Dendritic cell treated with granulocyte-macrophage colony-stimulating factor and Interleukin-4, amounts not matched to agents 40 ng/mL and 50 ng/mL, for 4 days (primary cell): ENCODE data around the gene NFKB1.

Experiments
- H3K27ac Mint-ChIP-seq: one replicate; pipeline ENCODE4 v1.8.0; 2022; ENCODE audit warnings: mild to moderate bottlenecking, mixed read lengths
- H3K27me3 Mint-ChIP-seq: one replicate; pipeline ENCODE4 v1.8.0; 2022; ENCODE audit warnings: mild to moderate bottlenecking, mixed read lengths
- H3K36me3 Mint-ChIP-seq: one replicate; pipeline ENCODE4 v1.8.0; 2022; ENCODE audit warnings: low read depth, mixed read lengths
- H3K4me1 Mint-ChIP-seq: one replicate; pipeline ENCODE4 v1.8.0; 2022; ENCODE audit warnings: low read depth, mixed read lengths
- H3K4me3 Mint-ChIP-seq: one replicate; pipeline ENCODE4 v1.8.0; 2022; ENCODE audit warnings: mild to moderate bottlenecking, moderate library complexity, mixed read lengths
- H3K9me3 Mint-ChIP-seq: one replicate; pipeline ENCODE4 v1.8.0; 2022; ENCODE audit warnings: mixed read lengths
- intact Hi-C: fragments of 100-400 bp; cut with micrococcal nuclease; formaldehyde crosslinking; loops from one replicate; pipeline ENCODE4 v1.15.0; 2022

NFKB1 gene

GRCh38 chr4:102632241-102633065, 131.3 kb downstream of the NFKB1 start:
- intact Hi-C loops = no loop called here
- H3K4me1 Mint-ChIP-seq = peaks cover 12% of the 10 kb centered on the region

GRCh38 chr4:102633100-102633499, 131.9 kb downstream of the NFKB1 start:
- intact Hi-C loops = no loop called here
- Mint-ChIP-seq H3K27ac (no peak overlapping the region), H3K4me3 (no peak overlapping the region), H3K27me3 (no peaks in the 10 kb centered on the region), H3K9me3 (no peaks in the 10 kb centered on the region), H3K36me3 (peaks cover 76% of the 10 kb centered on the region), H3K4me1 (peaks cover 14% of the 10 kb centered on the region)

More at GRCh38 chr4:102632241-102633065, 131.3 kb downstream of the NFKB1 start:
- Mint-ChIP-seq H3K9me3 (no peaks in the 10 kb centered on the region), H3K27me3 (no peaks in the 10 kb centered on the region), H3K36me3 (peaks cover 69% of the 10 kb centered on the region), H3K27ac (no peak overlapping the region), H3K4me3 (no peak overlapping the region)

GRCh38 chr4:102637391-102637790, 136.2 kb downstream of the NFKB1 start:
- H3K9me3 Mint-ChIP-seq = no peaks in the 10 kb centered on the region
- no peak overlapping the region for H3K4me3 Mint-ChIP-seq
- H3K27ac Mint-ChIP-seq = peak overlapping the region; percentile 53
- intact Hi-C loops = no loop called here
- no peaks in the 10 kb centered on the region for H3K27me3 Mint-ChIP-seq
- H3K4me1 Mint-ChIP-seq = peaks cover 26% of the 10 kb centered on the region
- H3K36me3 Mint-ChIP-seq = peaks cover 89% of the 10 kb centered on the region

- Mint-ChIP-seq H3K36me3 (peaks cover 85% of the 10 kb centered on the region), H3K4me3 (no peak overlapping the region), H3K4me1 (peaks cover 26% of the 10 kb centered on the region), H3K9me3 (no peaks in the 10 kb centered on the region), H3K27me3 (no peaks in the 10 kb centered on the region), H3K27ac (no peak overlapping the region)
- intact Hi-C loops = no loop called here
Observed at GRCh38 chr4:102638621-102639020, 137.5 kb downstream of the NFKB1 start.

- Mint-ChIP-seq H3K4me3 (no peak overlapping the region), H3K4me1 (peaks cover 26% of the 10 kb centered on the region), H3K9me3 (no peaks in the 10 kb centered on the region), H3K36me3 (peaks cover 83% of the 10 kb centered on the region), H3K27me3 (no peaks in the 10 kb centered on the region), H3K27ac (no peak overlapping the region)
- intact Hi-C loops = no loop called here
Observed at GRCh38 chr4:102639598-102639997, 138.4 kb downstream of the NFKB1 start.

- Mint-ChIP-seq H3K27me3 (no peaks in the 10 kb centered on the region), H3K36me3 (peaks cover 79% of the 10 kb centered on the region), H3K4me1 (peaks cover 26% of the 10 kb centered on the region), H3K27ac (no peak overlapping the region), H3K4me3 (no peak overlapping the region), H3K9me3 (no peaks in the 10 kb centered on the region)
- intact Hi-C loops = no loop called here
Observed at GRCh38 chr4:102640669-102641068, 139.5 kb downstream of the NFKB1 start.

- Mint-ChIP-seq H3K4me1 (peaks cover 26% of the 10 kb centered on the region), H3K36me3 (peaks cover 82% of the 10 kb centered on the region), H3K27me3 (no peaks in the 10 kb centered on the region), H3K27ac (no peak overlapping the region), H3K4me3 (no peak overlapping the region), H3K9me3 (no peaks in the 10 kb centered on the region)
- intact Hi-C loops = no loop called here
Observed at GRCh38 chr4:102641793-102642192, 140.6 kb downstream of the NFKB1 start.

GRCh38 chr4:102642631-102643298, 141.6 kb downstream of the NFKB1 start:
- intact Hi-C loops = no loop called here
- Mint-ChIP-seq H3K4me3 (no peak overlapping the region), H3K27ac (no peak overlapping the region), H3K27me3 (no peaks in the 10 kb centered on the region), H3K4me1 (peaks cover 17% of the 10 kb centered on the region), H3K36me3 (peaks cover 82% of the 10 kb centered on the region), H3K9me3 (no peaks in the 10 kb centered on the region)

- H3K4me3 Mint-ChIP-seq = no peak overlapping the region
- H3K27me3 Mint-ChIP-seq = no peaks in the 10 kb centered on the region
- H3K4me1 Mint-ChIP-seq = no peaks in the 10 kb centered on the region
- no peak overlapping the region for H3K27ac Mint-ChIP-seq
- no peaks in the 10 kb centered on the region for H3K9me3 Mint-ChIP-seq
- peaks cover 86% of the 10 kb centered on the region for H3K36me3 Mint-ChIP-seq
- intact Hi-C loops = no loop called here
Observed at GRCh38 chr4:102647117-102647516, 146.0 kb downstream of the NFKB1 start.

- no peaks in the 10 kb centered on the region for H3K27me3 Mint-ChIP-seq
- H3K9me3 Mint-ChIP-seq = no peaks in the 10 kb centered on the region
- H3K4me3 Mint-ChIP-seq = no peak overlapping the region
- H3K27ac Mint-ChIP-seq = no peak overlapping the region
- peaks cover 24% of the 10 kb centered on the region for H3K36me3 Mint-ChIP-seq
- no peaks in the 10 kb centered on the region for H3K4me1 Mint-ChIP-seq
- intact Hi-C loops = loop anchor here (10.0 kb wide), 1 partner anchor 148 kb away; no protein-coding TSS in a partner anchor
Observed at GRCh38 chr4:102657206-102657605, 156.0 kb downstream of the NFKB1 start.

- Mint-ChIP-seq H3K27ac (no peak overlapping the region), H3K36me3 (peaks cover 38% of the 10 kb centered on the region), H3K4me1 (peaks cover 5% of the 10 kb centered on the region), H3K9me3 (no peaks in the 10 kb centered on the region), H3K4me3 (no peak overlapping the region), H3K27me3 (no peaks in the 10 kb centered on the region)
- intact Hi-C loops = no loop called here
Observed at GRCh38 chr4:102663073-102663472, 161.9 kb downstream of the NFKB1 start.

- intact Hi-C loops = no loop called here
- peaks cover 5% of the 10 kb centered on the region for H3K4me1 Mint-ChIP-seq
Observed at GRCh38 chr4:102665527-102665926, 164.4 kb downstream of the NFKB1 start.

More at GRCh38 chr4:102665527-102665926, 164.4 kb downstream of the NFKB1 start:
- H3K27me3 Mint-ChIP-seq = no peaks in the 10 kb centered on the region
- no peak overlapping the region for H3K4me3 Mint-ChIP-seq
- H3K9me3 Mint-ChIP-seq = no peaks in the 10 kb centered on the region
- no peak overlapping the region for H3K27ac Mint-ChIP-seq
- H3K36me3 Mint-ChIP-seq = peaks cover 63% of the 10 kb centered on the region
